ENCODE results near the gene TM4SF18.

DNA sequence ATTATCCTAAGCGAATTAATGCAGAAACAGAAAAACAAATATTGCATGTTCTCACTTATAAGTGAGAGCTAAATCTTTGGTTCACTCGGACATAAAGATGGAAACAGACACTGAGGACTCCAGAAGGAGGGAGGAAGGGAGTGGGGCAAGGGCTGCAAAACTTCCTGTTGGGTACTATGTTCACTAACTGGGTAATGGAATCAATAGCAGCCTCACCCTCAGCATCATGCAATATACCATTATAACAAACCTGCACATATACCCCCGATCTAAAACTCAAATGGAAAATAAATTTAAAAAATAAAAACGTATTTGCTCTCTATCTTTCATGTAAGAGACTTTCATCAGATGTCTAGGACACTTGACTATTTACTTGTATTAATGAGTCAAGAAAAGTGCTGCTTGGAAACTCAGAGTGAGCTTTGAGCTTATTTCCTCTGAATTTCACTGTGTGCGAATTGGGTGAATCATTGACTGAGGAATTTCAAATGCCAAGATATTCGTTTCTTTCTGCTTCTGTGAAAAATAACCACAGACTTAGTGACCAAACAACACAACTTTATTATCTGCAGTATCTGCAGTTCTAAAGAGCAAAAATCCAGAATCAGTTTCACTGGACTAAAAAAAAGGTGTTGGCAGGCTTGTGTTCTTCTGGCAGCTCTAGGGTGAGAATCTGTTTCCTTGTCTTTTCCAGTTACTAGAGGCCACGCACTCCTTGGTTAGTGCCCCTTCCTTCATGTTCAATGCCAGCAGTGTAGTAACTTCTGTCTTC is 18.4 kb downstream of the TM4SF18 start:
- TF ChIP-seq KLF1 (tag by site-specific recombination; IDR thresholded peaks at IDR 0.05): no peak
- TF ChIP-seq, protein P1, sequence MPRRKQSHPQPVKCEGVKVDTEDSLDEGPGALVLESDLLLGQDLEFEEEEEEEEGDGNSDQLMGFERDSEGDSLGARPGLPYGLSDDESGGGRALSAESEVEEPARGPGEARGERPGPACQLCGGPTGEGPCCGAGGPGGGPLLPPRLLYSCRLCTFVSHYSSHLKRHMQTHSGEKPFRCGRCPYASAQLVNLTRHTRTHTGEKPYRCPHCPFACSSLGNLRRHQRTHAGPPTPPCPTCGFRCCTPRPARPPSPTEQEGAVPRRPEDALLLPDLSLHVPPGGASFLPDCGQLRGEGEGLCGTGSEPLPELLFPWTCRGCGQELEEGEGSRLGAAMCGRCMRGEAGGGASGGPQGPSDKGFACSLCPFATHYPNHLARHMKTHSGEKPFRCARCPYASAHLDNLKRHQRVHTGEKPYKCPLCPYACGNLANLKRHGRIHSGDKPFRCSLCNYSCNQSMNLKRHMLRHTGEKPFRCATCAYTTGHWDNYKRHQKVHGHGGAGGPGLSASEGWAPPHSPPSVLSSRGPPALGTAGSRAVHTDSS (tag by site-specific recombination; IDR thresholded peaks at IDR 0.05): no peak
- no peak for TF ChIP-seq ZNF335 (tag by site-specific recombination; conservative IDR thresholded peaks at IDR 0.05)
- no peak for TF ChIP-seq CTCF (tag by site-specific recombination; IDR thresholded peaks at IDR 0.05)
- no peak for TF ChIP-seq ZNF792 (tag by site-specific recombination; IDR thresholded peaks at IDR 0.05)
- TF ChIP-seq ZNF623 (tag by site-specific recombination; IDR thresholded peaks at IDR 0.05): no peak
- no peak for TF ChIP-seq ZNF280D (tag by site-specific recombination; IDR thresholded peaks at IDR 0.05)
- TF ChIP-seq, protein P2, sequence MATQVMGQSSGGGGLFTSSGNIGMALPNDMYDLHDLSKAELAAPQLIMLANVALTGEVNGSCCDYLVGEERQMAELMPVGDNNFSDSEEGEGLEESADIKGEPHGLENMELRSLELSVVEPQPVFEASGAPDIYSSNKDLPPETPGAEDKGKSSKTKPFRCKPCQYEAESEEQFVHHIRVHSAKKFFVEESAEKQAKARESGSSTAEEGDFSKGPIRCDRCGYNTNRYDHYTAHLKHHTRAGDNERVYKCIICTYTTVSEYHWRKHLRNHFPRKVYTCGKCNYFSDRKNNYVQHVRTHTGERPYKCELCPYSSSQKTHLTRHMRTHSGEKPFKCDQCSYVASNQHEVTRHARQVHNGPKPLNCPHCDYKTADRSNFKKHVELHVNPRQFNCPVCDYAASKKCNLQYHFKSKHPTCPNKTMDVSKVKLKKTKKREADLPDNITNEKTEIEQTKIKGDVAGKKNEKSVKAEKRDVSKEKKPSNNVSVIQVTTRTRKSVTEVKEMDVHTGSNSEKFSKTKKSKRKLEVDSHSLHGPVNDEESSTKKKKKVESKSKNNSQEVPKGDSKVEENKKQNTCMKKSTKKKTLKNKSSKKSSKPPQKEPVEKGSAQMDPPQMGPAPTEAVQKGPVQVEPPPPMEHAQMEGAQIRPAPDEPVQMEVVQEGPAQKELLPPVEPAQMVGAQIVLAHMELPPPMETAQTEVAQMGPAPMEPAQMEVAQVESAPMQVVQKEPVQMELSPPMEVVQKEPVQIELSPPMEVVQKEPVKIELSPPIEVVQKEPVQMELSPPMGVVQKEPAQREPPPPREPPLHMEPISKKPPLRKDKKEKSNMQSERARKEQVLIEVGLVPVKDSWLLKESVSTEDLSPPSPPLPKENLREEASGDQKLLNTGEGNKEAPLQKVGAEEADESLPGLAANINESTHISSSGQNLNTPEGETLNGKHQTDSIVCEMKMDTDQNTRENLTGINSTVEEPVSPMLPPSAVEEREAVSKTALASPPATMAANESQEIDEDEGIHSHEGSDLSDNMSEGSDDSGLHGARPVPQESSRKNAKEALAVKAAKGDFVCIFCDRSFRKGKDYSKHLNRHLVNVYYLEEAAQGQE (tag by site-specific recombination; IDR thresholded peaks at IDR 0.05): no peak
- no peak for TF ChIP-seq ZNF140 (tag by site-specific recombination; IDR thresholded peaks at IDR 0.05)
- no peak for TF ChIP-seq KLF16 (tag by site-specific recombination; IDR thresholded peaks at IDR 0.05)
- TF ChIP-seq KLF8 (tag by site-specific recombination; IDR thresholded peaks at IDR 0.05): no peak
- no peak for TF ChIP-seq ZBTB49 (tag by site-specific recombination; IDR thresholded peaks at IDR 0.05; ENCODE audit: low read depth)

All from HEK293 (cell line).